ENCODE measurements around the gene NAT16.

DNA sequence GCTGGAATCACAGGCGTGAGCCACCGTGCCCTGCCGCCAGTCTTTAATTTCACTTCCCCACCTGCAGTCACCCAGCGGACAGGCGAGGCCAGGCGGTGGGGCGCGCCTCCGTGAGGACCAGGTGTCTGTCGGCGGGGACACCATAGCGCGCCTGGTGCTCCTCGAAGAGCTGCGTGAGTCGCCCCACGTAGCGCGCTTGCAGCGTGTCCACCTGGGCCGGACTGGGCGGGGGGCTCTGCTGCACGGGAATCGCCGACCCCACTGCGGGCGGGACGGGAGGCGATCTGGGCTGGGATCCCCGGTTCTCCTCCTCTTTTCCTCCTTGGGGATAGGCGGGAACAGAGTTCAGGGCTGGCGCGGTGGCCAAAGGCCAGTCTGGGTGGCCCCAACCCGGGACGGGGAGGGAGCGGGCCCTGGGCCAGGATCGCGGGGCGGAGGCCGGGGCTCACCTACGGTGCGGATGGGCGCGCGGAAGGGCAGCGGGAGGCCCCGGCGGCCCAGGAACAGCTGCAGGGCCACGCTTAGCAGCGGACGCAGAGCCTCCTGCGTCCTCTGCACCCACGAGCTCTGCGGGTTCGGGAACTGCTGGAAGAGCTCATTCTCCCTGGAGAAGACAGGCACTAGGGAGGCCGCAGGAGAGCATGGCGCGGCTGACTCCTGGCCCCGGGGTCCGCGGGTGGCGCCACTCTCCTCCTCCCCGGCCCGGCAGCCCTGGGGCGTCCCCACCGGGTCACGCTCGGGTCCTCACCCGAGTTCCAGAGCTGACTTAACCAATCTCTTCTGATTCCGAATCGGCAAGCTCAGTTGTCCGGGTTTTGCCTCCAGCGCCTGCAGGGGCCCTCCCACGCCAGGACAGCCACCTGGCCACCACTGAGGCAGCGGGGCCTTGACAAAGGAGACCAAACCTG, 21.9 kb upstream of the NAT16 start:
- TF ChIP-seq, protein P1, sequence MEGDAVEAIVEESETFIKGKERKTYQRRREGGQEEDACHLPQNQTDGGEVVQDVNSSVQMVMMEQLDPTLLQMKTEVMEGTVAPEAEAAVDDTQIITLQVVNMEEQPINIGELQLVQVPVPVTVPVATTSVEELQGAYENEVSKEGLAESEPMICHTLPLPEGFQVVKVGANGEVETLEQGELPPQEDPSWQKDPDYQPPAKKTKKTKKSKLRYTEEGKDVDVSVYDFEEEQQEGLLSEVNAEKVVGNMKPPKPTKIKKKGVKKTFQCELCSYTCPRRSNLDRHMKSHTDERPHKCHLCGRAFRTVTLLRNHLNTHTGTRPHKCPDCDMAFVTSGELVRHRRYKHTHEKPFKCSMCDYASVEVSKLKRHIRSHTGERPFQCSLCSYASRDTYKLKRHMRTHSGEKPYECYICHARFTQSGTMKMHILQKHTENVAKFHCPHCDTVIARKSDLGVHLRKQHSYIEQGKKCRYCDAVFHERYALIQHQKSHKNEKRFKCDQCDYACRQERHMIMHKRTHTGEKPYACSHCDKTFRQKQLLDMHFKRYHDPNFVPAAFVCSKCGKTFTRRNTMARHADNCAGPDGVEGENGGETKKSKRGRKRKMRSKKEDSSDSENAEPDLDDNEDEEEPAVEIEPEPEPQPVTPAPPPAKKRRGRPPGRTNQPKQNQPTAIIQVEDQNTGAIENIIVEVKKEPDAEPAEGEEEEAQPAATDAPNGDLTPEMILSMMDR (IDR thresholded peaks at IDR 0.05): no peak
- TF ChIP-seq ZFX (IDR thresholded peaks at IDR 0.05; ENCODE audit: borderline replicate concordance): no peak

All from 22Rv1 (cell line).